HFFc6 (cell line): ENCODE measurements around the gene GTF3C4. TPM values are rescaled to one million over a fixed set of nuclear protein-coding genes. Genes with fewer than 3 reads are reported as not detected.
"Not testable (repeated sequence)": the region's sequence is repeated elsewhere in the genome, so short reads cannot be mapped to it uniquely, and the experiment has no call there.

Experiments
- DNase-seq: peaks from one replicate; pipeline ENCODE4 v3.0.0-alpha.2; 2018
- H3K27ac Mint-ChIP-seq: 2 replicates; pipeline ENCODE4 v1.8.0; 2020; ENCODE audit warnings: mild to moderate bottlenecking, mixed read lengths
- H3K27me3 Mint-ChIP-seq: 2 replicates; pipeline ENCODE4 v1.8.0; 2021; ENCODE audit warnings: mild to moderate bottlenecking, moderate library complexity, mixed read lengths; ENCODE audit not compliant: insufficient read depth
- H3K36me3 Mint-ChIP-seq: 2 replicates; pipeline ENCODE4 v1.8.0; 2021; ENCODE audit warnings: low read depth, mixed read lengths
- H3K4me1 Mint-ChIP-seq: 2 replicates; pipeline ENCODE4 v1.8.0; 2020; ENCODE audit warnings: low read depth, mixed read lengths
- H3K4me3 Mint-ChIP-seq: 2 replicates; pipeline ENCODE4 v1.8.0; 2020; ENCODE audit warnings: mild to moderate bottlenecking, moderate library complexity, mixed read lengths
- H3K9me3 Mint-ChIP-seq: 2 replicates; pipeline ENCODE4 v1.8.0; 2020; ENCODE audit warnings: mild to moderate bottlenecking, mixed read lengths
- CTCF ChIP-seq: fragments of 200-600 bp; sonication (generic); IDR thresholded peaks from 2 replicates; pipeline ENCODE4 v1.5.0; 2021; ENCODE audit warnings: antibody characterized with exemption, mild to moderate bottlenecking
- total RNA-seq, 6 experiments: library from RNA; stranded (reverse); fragmentation: NEBNext Ultra II Directional; extraction: Animal tissue kit (Norgen Biotek cat#: 25700); gene quantifications; 2 replicates in 1 of 6; 3 replicates in 5 of 6; pipeline ENCODE4 v1.2.3, GENCODE V29; 2021

The GTF3C4 gene
- total RNA-seq, 6 experiments from 2014 or later, result 13.5 to 16.0 (median 15.1) TPM

- Mint-ChIP-seq H3K27me3 (peaks cover 25% of the 10 kb centered on the region), H3K9me3 (no peaks in the 10 kb centered on the region), H3K4me3 (no peak overlapping the region), H3K36me3 (no peaks in the 10 kb centered on the region), H3K4me1 (peaks cover 2% of the 10 kb centered on the region; the same call in 1 of the 2 replicates), H3K27ac (no peak overlapping the region)
- TF ChIP-seq CTCF, result no peak
- no peak for DNase-seq
Observed at GRCh38 chr9:132708769-132709430, 38.6 kb downstream of the GTF3C4 start.

DNA sequence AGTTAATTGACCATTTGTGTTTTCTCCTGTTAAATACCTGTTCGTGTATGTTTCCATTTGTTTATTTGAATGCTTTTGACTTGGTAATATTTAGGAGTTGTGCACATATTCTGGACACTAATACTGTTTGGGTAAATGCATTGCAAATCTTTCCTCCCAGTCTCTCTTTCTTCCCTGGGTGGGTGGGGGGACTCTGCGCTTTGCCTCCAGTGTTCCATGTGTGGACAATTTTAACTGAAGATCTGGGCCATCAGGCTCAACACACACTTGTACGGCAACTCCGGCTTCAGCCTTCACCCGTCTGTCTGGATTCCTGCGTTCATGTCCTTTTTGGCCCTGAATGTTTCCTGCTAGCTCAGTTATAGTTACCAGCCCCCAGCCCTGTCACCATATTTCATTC lies 40.1 kb downstream of the GTF3C4 start:
- Mint-ChIP-seq H3K4me1 (no peaks in the 10 kb centered on the region), H3K4me3 (no peak overlapping the region), H3K27me3 (peaks cover 25% of the 10 kb centered on the region), H3K27ac (no peak overlapping the region), H3K9me3 (no peaks in the 10 kb centered on the region), H3K36me3 (no peaks in the 10 kb centered on the region)
- DNase-seq, result no peak
- no peak for TF ChIP-seq CTCF

DNA sequence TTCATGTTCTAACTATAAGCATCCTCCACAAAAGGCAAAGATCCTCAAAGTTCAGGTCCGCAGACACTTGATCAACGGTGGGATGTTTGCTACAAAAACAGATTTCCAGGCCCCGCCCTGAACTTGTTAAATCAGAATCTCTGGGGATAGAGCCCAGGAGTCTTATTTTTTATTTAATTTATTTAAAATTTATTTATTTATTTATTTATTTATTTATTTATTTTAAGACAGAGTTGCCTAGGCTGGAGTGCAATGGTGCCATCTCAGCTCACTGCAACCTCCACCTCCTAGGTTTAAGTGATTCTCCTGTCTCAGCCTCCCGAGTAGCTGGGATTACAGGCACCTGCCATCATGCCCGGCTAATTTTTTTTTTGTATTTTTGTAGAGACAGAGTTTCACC lies 40.9 kb downstream of the GTF3C4 start:
- H3K27me3 Mint-ChIP-seq, result peaks cover 26% of the 10 kb centered on the region
- H3K27ac Mint-ChIP-seq, H3K4me1 Mint-ChIP-seq, H3K9me3 Mint-ChIP-seq, H3K36me3 Mint-ChIP-seq, H3K4me3 Mint-ChIP-seq, DNase-seq: not testable (repeated sequence)

DNA sequence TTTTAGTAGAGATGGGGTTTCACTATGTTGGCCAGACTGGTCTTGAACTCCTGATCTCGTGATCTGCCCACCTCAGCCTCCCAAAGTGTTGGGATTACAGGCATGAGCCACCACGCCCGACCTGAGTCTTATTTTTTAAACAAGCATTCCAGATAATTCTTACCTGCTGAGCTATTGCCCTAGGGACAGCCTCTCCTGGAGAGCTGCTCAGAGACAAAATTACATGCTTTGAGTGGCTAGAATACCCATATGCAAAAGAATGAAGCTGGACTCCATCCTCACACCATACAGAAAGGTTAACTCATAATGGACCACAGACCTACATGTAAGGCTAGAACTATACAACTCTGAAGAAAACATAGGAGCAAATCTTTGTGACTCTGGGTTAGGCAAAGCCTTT lies 41.6 kb downstream of the GTF3C4 start:
- no peak for TF ChIP-seq CTCF
- no peak overlapping the region for H3K4me3 Mint-ChIP-seq

GRCh38 chr9:132712753-132713152 lies 42.5 kb downstream of the GTF3C4 start:
- Mint-ChIP-seq H3K4me1 (no peaks in the 10 kb centered on the region), H3K27ac (no peak overlapping the region), H3K36me3 (no peaks in the 10 kb centered on the region), H3K4me3 (no peak overlapping the region), H3K9me3 (no peaks in the 10 kb centered on the region), H3K27me3 (peaks cover 19% of the 10 kb centered on the region)
- TF ChIP-seq CTCF, result no peak
- no peak for DNase-seq

More for the DNA sequence above, 41.6 kb downstream of the GTF3C4 start:
- DNase-seq, result no peak
- Mint-ChIP-seq H3K36me3 (no peaks in the 10 kb centered on the region), H3K9me3 (no peaks in the 10 kb centered on the region), H3K27ac (no peak overlapping the region), H3K27me3 (peaks cover 19% of the 10 kb centered on the region), H3K4me1 (no peaks in the 10 kb centered on the region)

DNA sequence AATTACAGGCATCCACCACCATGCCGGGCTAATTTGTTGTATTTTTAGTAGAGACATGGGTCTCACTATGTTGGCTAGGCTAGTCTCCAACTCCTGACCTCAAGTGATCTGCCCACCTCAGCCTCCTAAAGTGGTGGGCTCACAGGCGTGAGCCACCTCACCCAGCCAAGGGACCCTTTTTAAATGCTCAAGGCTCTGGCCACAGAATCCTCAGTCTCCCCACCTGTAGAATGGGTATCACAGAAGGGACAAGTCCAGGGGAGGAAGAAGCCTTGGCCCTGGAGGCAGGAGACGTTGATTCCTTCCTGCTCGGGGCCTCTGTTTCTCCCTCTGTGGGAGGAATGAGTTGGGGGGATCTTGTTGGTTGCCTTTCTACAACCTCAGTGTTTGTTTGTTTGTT lies 45.7 kb downstream of the GTF3C4 start:
- H3K36me3 Mint-ChIP-seq, result no peaks in the 10 kb centered on the region
- H3K9me3 Mint-ChIP-seq, result no peaks in the 10 kb centered on the region
- H3K4me1 Mint-ChIP-seq, result no peaks in the 10 kb centered on the region
- H3K4me3 Mint-ChIP-seq, result no peak overlapping the region
- DNase-seq, result no peak
- TF ChIP-seq CTCF, result no peak
- H3K27ac Mint-ChIP-seq, result no peak overlapping the region
- H3K27me3 Mint-ChIP-seq, result peaks cover 16% of the 10 kb centered on the region
